GM19452 (cell line): ENCODE data around the gene HOXC10.

ENCODE experiments used
- ATAC-seq: cut with Tn5 transposase; IDR thresholded peaks from one replicate; pipeline ENCODE4 v1.9.1; 2021; ENCODE audit not compliant: unreplicated experiment

Gene HOXC10

GRCh38 chr12:54028314-54029201, 43.6 kb downstream of the HOXC10 start, which contains the start of gene HOXC6:
TSS of gene HOXC6 (plus strand) at chr12:54028440. CDS start at chr12:54028522, 82 bp downstream.
- ATAC-seq = no peak

- no peak for ATAC-seq
Observed at GRCh38 chr12:54029529-54030441, 44.8 kb downstream of the HOXC10 start.

DNA sequence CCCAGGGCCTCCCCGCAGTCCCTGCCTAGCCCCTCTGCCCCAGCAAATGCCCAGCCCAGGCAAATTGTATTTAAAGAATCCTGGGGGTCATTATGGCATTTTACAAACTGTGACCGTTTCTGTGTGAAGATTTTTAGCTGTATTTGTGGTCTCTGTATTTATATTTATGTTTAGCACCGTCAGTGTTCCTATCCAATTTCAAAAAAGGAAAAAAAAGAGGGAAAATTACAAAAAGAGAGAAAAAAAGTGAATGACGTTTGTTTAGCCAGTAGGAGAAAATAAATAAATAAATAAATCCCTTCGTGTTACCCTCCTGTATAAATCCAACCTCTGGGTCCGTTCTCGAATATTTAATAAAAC, 45.5 kb downstream of the HOXC10 start:
- ATAC-seq = no peak

DNA sequence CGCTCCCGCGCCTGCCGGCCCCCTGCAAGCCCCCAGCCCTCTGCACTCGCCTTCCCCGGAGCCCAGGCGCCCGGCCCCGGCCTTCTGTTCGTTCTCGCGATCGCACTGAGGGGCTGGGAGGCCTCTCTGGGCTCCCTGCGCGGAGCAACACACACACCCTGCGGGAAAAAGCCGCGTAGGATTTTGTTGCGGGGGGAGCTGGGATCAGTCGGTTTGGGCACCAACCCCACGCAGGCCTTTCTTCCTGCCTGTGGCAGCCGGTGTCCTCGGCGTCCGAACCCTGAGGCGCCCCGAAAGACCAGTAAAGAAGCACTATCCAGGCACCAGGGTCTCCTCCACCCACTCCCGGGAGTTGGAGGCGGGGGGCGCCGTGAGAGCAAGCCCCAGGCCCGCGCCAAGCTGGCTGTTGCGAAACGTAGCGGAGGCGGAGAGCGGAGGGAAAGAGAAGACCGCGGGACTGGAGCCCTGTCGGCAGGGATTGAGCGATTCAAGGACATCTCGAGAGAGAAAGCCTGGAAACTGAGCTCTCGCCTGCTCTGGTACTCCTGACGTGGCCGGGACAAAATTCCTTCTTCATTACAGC, 46.0 kb downstream of the HOXC10 start:
- no peak for ATAC-seq

GRCh38 chr12:54031480-54031879, 46.5 kb downstream of the HOXC10 start:
- no peak for ATAC-seq

DNA sequence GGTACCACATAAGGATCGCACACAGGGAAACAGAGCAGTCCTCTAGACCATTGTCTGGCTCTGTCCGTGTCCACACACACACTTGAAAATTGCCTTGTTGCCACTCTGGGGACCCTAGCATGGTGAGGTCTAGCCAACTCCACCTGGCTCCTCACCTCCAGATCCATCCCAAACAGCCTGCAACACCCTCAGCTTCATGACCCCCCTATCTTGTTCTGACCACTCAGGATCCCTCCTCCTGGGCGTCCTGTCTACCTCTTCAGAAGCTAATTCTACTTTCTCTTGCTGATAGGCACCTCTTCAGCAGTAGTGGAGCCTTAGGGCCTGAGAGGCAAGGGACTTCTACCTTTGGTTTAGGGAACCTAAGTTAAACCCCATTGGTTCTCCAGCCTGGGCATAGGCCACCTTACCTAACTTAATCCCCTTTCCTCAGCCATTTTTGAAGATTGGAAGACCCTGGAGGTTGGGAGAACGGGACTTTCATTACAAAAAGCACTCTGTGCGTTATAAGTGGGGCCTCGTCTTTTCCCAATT, 47.2 kb downstream of the HOXC10 start:
- ATAC-seq = no peak

- no peak for ATAC-seq
Observed at GRCh38 chr12:54032627-54033100, 47.7 kb downstream of the HOXC10 start, which contains the start of gene HOXC5. TSS of gene HOXC5 (plus strand) at chr12:54033050. CDS start at chr12:54033123, 73 bp downstream.

DNA sequence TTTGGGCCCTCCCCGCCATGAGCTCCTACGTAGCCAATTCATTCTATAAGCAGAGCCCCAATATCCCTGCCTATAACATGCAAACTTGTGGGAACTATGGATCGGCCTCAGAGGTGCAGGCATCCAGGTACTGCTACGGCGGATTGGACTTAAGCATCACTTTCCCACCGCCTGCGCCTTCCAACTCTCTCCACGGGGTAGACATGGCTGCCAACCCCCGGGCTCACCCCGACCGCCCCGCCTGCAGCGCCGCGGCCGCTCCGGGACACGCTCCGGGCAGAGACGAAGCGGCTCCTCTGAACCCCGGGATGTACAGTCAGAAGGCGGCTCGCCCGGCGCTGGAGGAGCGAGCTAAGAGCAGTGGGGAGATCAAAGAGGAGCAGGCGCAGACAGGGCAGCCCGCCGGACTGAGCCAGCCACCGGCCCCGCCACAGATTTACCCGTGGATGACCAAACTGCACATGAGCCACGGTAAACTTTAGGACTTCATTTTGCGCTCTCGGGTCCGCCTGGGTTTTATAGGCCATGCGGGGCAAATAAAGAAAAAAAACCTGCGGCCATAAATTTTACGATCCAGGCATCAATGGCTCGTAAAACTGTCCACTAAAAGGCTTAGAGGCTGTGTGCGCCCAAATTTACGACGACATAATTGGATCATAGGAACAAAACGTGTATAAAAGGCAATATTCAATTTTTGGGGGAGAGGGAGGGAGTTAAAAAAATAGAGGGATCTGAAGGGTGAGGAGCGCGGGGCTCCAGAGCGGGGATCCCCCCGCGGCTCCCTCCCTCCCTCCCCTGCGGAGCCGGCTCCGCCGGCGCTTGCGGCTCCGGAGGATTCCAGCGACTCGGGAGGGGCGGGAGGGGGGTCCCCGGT, 48.4 kb downstream of the HOXC10 start:
- ATAC-seq = no peak

- ATAC-seq = no peak
Observed at GRCh38 chr12:54033980-54034784, 49.2 kb downstream of the HOXC10 start.

- ATAC-seq = no peak
Observed at GRCh38 chr12:54034785-54035310, 49.9 kb downstream of the HOXC10 start.

DNA sequence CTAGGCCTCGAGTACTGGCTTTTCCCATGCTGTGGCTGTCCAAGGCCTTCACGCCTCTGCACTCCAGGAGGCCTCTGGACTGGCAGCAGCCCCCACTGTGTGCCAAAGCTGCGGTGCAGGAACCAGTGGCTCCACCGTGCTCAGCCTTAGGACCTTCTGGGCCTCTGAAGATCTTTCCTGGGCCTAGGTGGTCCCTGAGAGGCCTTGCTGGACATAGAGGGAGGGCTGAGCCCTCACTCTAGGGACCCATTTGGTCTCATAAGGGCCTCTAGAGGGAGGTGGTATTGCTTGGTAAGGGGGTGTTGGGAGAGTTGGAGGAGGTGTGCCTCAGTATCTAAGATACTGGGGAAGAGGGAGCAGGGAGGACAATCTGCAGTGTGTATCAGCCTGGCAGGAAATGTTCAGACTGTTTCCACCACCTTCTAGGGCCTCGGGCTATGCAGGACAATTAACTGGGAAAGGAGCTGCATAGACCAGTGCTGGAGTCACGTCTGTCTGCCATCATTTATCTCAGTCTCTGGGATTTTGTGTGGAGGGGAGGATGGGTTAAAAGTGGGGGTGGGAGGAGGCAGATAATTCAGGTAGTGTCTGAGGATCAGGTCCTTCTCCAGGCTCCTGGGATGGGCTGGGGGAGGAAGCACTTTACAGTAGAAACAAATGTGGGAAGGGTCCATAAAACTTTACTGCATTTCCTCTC, 50.8 kb downstream of the HOXC10 start:
- no peak for ATAC-seq

GRCh38 chr12:54036620-54037359, 51.8 kb downstream of the HOXC10 start:
- no peak for ATAC-seq

DNA sequence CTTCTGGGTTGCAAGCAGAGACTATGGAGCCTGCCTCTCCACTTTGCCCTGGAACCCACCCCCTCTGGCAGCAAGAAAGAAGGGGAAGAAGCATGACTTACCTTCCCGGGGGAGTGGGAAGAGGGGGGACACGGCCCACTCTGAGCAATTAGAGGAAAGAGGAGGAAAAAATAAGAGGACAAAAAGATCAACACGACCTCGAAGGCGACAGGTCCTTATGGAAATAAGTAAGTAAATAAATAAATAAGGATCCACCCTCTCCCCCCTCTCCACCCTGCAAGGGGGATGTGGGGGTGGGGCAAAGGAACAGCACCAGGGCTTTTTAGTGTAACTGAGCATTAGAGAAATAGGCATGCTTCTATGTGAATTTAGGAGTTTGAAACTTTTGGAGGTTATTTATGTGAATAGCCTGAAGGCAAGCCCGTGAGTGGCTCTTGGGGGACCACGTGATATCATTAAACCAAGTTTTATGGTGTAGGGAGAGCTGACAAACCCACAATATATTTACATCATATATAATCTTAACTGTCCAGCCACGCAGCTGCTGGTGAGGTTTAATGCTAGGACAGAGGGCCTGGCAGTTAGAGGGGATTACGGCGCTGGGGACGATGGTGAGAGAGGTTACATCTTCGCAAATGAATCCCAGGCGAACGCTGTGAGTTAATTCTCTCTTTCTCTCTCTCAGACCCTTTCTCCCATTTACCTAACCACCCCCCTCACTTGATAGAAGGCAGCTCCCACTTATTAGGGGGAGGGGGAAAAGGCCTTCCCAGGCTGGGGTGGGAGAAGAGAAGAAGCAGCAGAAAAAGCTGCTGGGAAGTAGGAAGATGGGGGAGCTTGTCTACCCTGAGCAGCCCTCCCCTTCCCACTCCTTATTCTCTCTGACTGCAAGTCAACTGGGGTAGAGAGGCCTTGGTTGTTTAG, 52.7 kb downstream of the HOXC10 start:
- no peak for ATAC-seq

- no peak for ATAC-seq
Observed at GRCh38 chr12:54038284-54038870, 53.4 kb downstream of the HOXC10 start.

DNA sequence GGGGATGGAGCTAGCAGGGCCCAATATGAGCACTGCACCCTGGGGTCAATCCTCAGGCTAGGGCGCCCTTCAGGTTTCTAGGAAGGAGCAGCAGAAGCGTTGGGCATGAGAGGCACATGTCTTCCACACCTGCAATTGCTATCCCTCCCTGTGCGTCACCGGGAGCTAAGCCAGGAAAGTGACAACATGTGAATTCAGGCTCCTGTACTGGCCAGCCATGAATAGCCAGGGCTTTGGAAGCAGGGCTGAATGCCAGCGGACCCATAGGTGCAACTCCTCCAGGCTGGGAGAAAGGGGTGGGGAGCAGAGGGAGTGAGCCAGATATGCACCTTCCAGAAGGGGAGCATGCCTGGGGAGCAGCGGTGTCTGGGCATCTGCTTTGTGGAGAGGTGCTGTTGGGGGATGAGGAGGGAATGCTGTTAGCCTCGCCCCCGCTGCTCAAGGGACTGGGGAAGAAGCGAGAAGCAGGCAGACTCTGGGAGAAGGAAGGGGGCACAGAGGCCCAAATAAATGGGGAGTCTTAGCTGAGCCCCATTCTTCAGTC, 54.0 kb downstream of the HOXC10 start:
- no peak for ATAC-seq
